ENCODE measurements around the gene WDR27.
A peak's percentile ranks its signal among the peaks of the same experiment; 100 is the strongest.

WDR27 gene

GRCh38 chr6:169701954-169702839 lies at the start of gene WDR27, which contains the start of gene C6orf120:
Gene WDR27, minus strand, starts transcription at chr6:169702029. Its CDS starts 13,024 bp downstream, at chr6:169689005.
Gene C6orf120, plus strand, starts transcription at chr6:169702126. Its CDS starts 334 bp downstream, at chr6:169702460.
- peak; percentile 98 for DNase-seq

- no peak for DNase-seq
Observed at GRCh38 chr6:169746556-169746955, 44.7 kb upstream of the WDR27 start.

GRCh38 chr6:169745405-169745804 lies 43.6 kb upstream of the WDR27 start:
- no peak for DNase-seq

- no peak for DNase-seq
Observed at GRCh38 chr6:169741344-169741743, 39.5 kb upstream of the WDR27 start.

- DNase-seq = no peak
Observed at GRCh38 chr6:169738976-169739529, 37.2 kb upstream of the WDR27 start.

GRCh38 chr6:169738204-169738975 lies 36.6 kb upstream of the WDR27 start:
- no peak for DNase-seq

GRCh38 chr6:169729961-169730360 lies 28.1 kb upstream of the WDR27 start:
- no peak for DNase-seq

GRCh38 chr6:169726963-169727362 lies 25.1 kb upstream of the WDR27 start:
- no peak for DNase-seq

GRCh38 chr6:169726049-169726400 lies 24.2 kb upstream of the WDR27 start:
- DNase-seq = no peak

GRCh38 chr6:169725125-169726048 lies 23.6 kb upstream of the WDR27 start:
- DNase-seq = peak; percentile 13

- DNase-seq = peak; percentile 56
Observed at GRCh38 chr6:169724494-169725124, 22.8 kb upstream of the WDR27 start, which contains the start of gene PHF10. Gene PHF10, minus strand, starts transcription at chr6:169724500. Its CDS starts 569 bp downstream, at chr6:169723931.

- peak; percentile 8 for DNase-seq
Observed at GRCh38 chr6:169723991-169724493, 22.2 kb upstream of the WDR27 start.

GRCh38 chr6:169723200-169723909 lies 21.5 kb upstream of the WDR27 start:
- DNase-seq = peak; percentile 66

GRCh38 chr6:169722362-169723199 lies 20.8 kb upstream of the WDR27 start:
- peak; percentile 42 for DNase-seq

- no peak for DNase-seq
Observed at GRCh38 chr6:169720207-169720855, 18.5 kb upstream of the WDR27 start.

- no peak for DNase-seq
Observed at GRCh38 chr6:169719117-169719516, 17.3 kb upstream of the WDR27 start.

- no peak for DNase-seq
Observed at GRCh38 chr6:169714595-169714994, 12.8 kb upstream of the WDR27 start.

- DNase-seq = no peak
Observed at GRCh38 chr6:169714178-169714577, 12.3 kb upstream of the WDR27 start.

- no peak for DNase-seq
Observed at GRCh38 chr6:169710009-169710408, 8.2 kb upstream of the WDR27 start.
